ENCODE results near the gene GPHA2.
"Not testable (repeated sequence)": the region's sequence is repeated elsewhere in the genome, so short reads cannot be mapped to it uniquely, and the experiment has no call there.

GPHA2 gene

GRCh38 chr11:64935359-64936081 lies at the start of gene GPHA2:
Gene GPHA2, minus strand, starts transcription at chr11:64935893. Its CDS starts 433 bp downstream, at chr11:64935460.
- no peak for DNase-seq (ENCODE audit: low read depth)

DNA sequence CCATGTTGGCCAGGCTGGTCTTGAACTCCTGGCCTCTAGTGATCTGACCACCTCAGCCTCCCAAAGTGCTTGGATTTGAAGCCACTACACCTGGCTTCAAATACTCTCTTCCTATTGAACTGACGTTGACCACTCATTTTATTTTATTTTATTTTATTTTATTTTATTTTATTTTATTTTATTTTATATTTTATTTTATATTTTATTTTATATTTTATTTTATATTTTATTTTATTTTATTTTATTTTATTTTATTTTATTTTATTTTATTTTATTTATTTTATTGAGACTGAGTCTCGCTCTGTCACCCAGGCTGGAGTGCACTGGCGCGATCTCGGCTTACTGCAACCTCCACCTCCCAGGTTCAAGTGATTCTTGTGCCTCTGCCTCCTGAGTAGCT lies 47.6 kb upstream of the GPHA2 start:
- not testable (repeated sequence) for DNase-seq (ENCODE audit: low read depth)

DNA sequence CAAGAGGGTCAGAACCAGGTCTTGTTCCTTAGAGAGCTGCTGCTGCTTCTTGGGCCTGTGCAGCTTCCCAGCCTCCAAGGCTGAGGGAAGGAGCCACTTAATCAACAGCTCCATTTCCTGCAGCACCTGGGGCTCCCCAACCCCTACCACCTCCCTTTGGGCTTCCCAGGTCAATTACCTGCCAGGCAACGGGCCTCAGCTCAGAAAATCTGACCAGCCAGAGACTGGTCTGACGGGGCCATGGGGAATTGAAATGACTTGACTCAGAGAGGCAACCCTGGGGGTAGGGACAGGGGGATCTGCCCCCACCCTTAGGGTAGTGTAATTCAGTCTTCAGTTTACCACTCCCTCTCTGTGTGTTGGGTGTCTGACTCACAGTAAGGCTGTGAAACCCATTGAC lies 41.0 kb upstream of the GPHA2 start:
- no peak for DNase-seq (ENCODE audit: low read depth)

DNA sequence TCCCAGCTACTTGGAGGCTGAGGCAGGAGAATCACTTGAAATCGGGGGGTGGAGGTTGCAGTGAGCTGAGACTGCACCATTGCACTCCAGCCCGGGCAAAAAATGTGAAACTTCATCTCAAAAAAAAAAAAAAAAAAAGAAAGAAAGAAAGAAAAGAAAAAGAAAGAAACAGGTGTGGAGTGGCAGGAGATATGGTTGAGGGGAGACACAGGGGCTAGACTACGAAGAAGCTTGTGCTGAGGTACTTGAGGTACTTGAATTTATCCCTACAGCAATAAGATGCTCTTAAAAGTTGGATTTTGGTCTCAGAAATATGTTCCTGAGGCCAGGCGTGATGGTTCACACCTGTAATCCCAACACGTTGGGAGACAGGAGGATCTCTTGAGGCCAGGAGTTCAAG lies 38.4 kb upstream of the GPHA2 start:
- no peak for DNase-seq (ENCODE audit: low read depth)

DNA sequence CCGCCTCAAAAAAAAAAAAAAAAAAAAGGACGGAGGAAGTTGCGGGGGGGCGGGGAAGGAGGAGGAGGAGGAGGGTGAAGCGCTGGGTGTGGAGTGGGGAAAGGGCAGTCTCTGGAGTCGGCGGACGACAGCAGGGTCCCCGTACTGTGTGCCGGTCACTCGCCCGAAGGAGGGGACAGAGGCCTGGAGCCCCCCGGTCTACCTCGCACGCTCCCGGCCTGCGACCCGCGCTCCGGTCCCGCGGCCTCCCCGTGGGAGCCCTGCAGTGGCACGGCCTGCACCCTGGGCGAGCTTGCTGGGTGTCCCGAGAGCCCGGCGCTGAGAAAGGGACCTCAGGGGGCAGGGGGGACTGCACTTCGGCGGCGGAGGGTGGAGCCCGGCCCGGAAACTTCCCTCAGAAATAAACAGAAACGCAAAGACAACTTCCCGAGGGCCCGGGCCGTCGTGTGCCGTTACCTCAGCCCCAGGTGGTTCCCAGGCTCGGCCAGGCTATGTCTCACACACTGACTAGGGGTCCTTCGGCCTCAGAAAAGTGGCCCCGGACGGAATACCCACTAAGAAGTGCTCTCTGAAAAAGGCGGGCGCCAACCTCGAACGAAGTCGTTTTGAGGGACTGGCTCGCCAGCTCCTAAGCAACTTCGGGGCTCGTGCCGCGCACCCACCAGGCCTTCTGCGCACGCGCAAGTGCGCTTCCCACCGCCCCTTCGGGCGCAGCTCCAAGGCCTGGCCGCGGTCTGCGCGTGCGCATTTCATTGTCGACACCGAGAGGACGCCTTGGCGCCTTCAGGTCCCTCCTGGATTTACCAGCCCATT lies 35.9 kb upstream of the GPHA2 start, which contains the start of gene MAJIN:
TSS of gene MAJIN (minus strand) at position 688 of the 813 bp plus-strand sequence. CDS start 12,703 bp downstream, outside the sequence.
- DNase-seq (ENCODE audit: low read depth) = peak; percentile 84

DNA sequence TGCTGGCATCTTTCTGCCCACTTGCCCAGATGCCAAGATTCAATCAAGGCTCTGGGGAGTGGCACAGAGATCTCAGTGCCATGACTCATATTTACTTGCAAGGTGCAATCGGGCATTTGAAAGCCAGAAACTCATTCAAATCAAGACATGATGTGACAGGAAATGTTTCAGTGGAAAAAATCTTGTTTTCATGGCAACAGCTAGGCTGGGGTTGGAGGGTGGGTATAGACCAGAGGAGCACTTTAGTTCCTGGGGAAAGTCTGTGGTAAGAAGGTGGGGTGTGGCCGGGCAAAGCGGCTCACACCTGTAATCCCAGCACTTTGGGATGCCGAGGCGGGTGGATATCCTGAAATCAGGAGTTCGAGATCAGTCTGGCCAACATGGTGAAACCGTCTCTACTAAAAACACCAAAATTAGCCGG lies 35.0 kb upstream of the GPHA2 start:
- DNase-seq (ENCODE audit: low read depth) = peak; percentile 2

GRCh38 chr11:64969209-64969608 lies 33.5 kb upstream of the GPHA2 start:
- no peak for DNase-seq (ENCODE audit: low read depth)

DNA sequence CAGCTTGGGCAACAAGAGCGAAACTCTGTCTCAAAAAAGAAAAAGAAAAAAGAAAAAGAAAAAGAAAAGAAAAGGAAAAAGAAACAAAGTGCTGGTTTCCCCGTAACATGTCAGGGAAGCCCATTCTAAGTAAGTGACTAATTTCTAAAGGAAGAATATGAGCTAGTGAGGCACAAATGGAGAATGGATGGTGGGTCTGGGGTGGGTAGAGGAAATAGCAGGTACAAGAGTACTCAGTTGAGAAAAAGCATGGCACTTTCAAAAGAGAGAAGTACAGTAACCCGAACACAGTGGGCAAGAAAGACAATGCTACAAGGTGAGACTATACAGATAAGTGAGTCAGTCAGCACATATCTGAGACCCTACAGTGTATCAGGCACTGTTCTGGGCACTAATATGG lies 31.7 kb upstream of the GPHA2 start:
- DNase-seq (ENCODE audit: low read depth) = no peak

- DNase-seq (ENCODE audit: low read depth) = no peak
Observed at GRCh38 chr11:64963072-64963631, 27.5 kb upstream of the GPHA2 start.

- no peak for DNase-seq (ENCODE audit: low read depth)
Observed at GRCh38 chr11:64960719-64961118, 25.0 kb upstream of the GPHA2 start.

GRCh38 chr11:64959498-64959897 lies 23.8 kb upstream of the GPHA2 start:
- DNase-seq (ENCODE audit: low read depth) = no peak

DNA sequence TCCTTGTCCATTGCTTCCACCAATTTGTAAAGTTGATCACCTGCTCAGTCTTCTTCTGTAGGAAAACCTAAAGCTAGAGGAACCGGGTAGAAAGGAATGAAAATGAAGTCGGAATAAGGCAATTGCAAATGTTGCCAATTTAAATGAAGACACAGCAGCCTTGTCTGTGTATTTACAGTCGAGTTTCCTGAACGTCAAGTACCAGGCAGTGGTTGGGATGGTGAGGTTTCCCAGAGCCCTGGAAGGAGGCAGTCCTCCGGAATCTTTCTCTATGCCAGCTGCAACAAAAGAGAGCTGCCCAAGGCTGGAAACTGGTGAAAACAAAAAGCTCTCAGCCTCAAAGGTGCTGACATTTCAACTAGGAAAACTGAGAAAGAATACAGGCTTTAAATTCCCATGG lies 18.5 kb upstream of the GPHA2 start:
- no peak for DNase-seq (ENCODE audit: low read depth)

- DNase-seq (ENCODE audit: low read depth) = no peak
Observed at GRCh38 chr11:64951529-64951928, 15.8 kb upstream of the GPHA2 start.

- DNase-seq (ENCODE audit: low read depth) = no peak
Observed at GRCh38 chr11:64947208-64947814, 11.6 kb upstream of the GPHA2 start.

DNA sequence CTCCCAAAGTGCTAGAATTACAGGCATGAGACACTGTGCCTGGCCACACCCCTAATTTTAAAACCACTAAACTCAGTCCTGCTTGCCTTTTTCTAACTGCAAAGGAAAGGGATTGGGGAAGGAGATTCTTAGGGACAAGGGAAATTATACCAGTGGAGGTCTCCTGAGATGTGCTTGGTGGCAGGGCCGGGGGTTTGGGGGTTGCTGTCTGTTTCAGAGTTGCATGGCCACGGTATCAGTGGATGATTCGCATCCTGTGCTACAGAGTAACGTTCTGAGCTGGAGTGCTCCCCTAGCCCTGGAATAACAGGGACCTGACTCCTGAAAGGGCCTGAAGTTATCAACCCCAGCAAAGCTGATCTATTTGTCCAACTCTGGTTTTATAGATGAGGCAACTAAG lies 846 bp upstream of the GPHA2 start:
- no peak for DNase-seq (ENCODE audit: low read depth)

DNA sequence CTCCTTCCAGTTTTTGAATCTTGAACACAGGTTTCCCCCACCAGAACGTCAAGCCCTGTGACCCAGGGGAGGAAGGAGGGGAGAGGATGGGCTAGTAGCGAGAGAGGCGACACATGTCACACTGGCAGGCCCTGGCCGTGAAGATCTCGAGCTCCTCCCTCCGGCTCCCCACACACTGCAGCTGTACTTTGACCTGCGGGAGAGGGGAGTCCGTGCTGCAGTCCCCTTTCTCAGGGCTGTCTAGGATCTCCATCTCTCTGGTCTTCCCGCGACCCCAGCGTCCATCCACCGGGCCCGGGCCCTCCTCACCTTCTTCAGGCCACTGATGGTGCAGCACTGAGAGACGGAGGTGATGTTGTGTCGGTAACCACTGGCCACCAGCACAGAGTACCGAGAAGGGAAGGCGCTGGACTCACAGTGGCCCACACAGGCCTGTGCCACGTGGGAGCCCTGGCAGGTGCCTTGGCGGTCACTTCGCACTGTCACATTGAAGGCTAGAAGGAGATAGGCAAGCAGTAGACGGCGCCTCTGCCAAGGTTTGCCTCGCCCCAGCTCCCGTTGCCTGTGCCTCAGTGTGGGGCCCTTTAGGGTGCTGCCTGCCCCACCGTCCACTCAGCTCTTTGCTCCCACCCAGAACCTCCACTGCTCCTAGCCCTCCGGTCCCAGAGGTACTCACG lies 873 bp downstream of the GPHA2 start:
- no peak for DNase-seq (ENCODE audit: low read depth)

DNA sequence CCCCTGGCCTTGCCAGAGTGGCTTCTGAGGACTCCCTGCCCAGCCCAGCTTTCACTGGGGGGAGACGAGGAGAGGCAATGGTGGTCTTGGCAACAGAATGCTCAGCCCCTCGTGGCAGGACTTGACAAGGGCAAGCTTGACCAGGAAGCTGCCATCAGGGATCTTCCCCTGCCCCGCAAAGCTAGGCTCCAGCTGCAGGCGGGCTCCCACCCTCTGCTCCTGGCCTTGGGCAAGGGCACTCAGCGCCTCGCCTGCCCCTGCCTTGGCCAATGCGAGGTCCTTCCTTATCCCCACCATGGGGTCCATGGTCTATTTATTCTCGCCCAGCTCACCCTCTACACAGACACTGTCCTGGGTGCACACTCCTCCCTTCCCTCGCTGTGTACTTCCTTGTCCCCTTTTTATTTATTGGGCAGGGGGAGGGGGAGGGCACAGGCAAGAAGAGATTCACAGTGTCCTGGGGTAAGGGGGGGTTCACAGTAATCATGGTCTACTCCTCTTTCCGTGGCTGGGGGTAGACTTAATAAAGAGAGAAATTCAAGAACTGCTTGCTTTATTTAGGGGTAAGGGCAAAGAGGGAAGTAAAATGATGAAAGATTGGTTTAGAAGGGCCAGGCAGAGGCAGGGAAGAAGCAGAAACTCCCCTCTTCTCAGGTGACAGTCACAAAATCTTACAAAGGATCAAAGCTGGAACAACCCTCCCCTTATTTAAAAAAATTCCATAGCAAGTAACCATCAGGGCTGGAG lies 1.6 kb downstream of the GPHA2 start:
- DNase-seq (ENCODE audit: low read depth) = no peak

DNA sequence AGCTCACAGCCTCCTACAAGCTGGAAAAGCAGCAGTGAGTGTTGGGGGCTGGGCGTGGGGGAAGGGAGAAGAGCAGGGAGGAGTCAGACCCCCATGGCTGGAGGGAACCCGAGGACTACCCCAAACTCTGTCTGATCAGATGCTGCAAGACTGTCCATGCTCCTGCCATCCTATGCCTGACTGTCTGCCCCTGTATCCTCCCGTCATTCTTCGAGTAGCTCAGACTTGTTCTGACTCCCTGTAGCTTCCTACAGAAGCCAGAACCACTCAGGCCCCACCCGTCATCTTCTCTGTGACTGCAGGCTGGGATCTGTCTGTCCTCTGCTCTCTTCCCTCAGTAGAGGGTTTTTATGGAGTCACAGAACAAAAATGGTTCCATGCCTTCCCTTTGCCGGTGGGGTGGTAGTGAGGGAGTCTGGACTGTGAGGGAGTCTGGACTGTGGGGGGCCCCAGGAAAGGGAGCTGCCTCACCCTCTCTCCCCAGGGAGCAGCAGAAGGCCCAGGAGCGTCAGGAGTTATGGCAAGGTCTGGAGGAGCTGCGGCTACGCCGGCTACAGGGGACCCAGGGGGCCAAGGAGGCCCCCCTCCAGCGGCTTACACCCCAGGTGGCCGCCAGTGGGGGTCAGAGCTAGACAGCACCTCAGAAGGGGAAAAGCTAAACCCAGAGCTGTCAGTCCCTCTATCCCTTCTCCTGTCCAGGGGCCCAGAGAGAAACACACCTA lies 2.3 kb downstream of the GPHA2 start:
- DNase-seq (ENCODE audit: low read depth) = no peak

DNA sequence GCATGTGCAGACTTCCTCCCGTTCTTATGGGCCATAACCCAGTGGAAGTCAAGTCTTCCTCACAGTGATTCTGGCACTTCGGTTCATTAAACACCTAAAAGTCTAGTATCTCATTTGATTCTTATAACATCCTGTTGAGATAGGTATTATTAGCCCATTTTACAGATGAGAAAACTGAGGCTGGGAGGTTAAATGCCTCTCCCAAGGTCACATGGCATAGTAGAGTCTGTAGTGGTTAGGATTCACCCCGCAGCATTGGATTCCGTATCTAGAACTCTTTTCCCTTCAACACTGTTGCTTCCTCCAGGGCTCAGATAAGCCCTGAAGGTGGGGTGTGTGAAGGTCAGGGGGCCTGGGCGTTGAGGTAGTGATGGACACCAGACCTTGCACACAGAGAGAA lies 3.4 kb downstream of the GPHA2 start:
- no peak for DNase-seq (ENCODE audit: low read depth)

- DNase-seq (ENCODE audit: low read depth) = no peak
Observed at GRCh38 chr11:64931290-64931689, 4.4 kb downstream of the GPHA2 start.

GRCh38 chr11:64930340-64930739 lies 5.4 kb downstream of the GPHA2 start:
- no peak for DNase-seq (ENCODE audit: low read depth)

Measured in activated T-helper 9 cell treated with anti-CD3 and anti-CD28 coated beads, Interleukin-2, amount 50 U/mL, for 16 hours (primary cell).